Testis (tissue), 3 donors: ENCODE measurements around the gene RNF166. TPM values are rescaled to one million over a fixed set of nuclear protein-coding genes. Genes with fewer than 3 reads are reported as not detected.

ENCODE experiments used
- DNase-seq: peaks from one replicate; pipeline ENCODE4 v3.0.0-alpha.2; 2019
- H3K27ac ChIP-seq, 2 donors: fragments of 200-600 bp; sonication (generic); one replicate each; pipeline ENCODE4 v1.5.1; 2019
- H3K27me3 ChIP-seq: fragments of 200-600 bp; sonication (generic); one replicate; pipeline ENCODE4 v1.5.1; 2019
- H3K36me3 ChIP-seq: fragments of 200-600 bp; sonication (generic); one replicate; pipeline ENCODE4 v1.5.1; 2017; ENCODE audit warnings: low read depth; ENCODE audit errors: missing control alignments
- H3K4me1 ChIP-seq: fragments of 200-600 bp; sonication (generic); one replicate; pipeline ENCODE4 v1.5.1; 2019
- H3K4me3 ChIP-seq, 2 donors: fragments of 200-600 bp; sonication (generic); one replicate each; pipeline ENCODE4 v1.5.1; 2017 to 2019
- H3K9me3 ChIP-seq: fragments of 200-600 bp; sonication (generic); one replicate; pipeline ENCODE4 v1.5.1; 2017
- POLR2A ChIP-seq: fragments of 450-650 bp; IDR thresholded peaks from one replicate; pipeline ENCODE4 v1.6.1; 2017; ENCODE audit warnings: antibody characterized with exemption, mild to moderate bottlenecking, moderate library complexity
- WGBS, 2 donors: methylation state at CpG; one replicate each; pipeline ENCODE4 v1.1.5; 2018; 5-methylcytosine and 5-hydroxymethylcytosine counted together
- intact Hi-C: fragments of 100-400 bp; cut with DNase I; formaldehyde crosslinking; loops from one replicate; pipeline ENCODE4 v1.15.1; 2023; ENCODE audit warnings: low total_unique reads
- polyA plus RNA-seq: library from polyadenylated mRNA; stranded (reverse); fragments of 350-450 nt; fragmentation: Illumina TruSeq; extraction: RNeasy Lipid Tissue Mini Kit (QIAGEN cat#74804); gene quantifications from one replicate; pipeline ENCODE4 v1.2.3, GENCODE V29; 2014; ENCODE audit warnings: low read depth, low replicate concordance; ENCODE audit not compliant: insufficient read depth
- total RNA-seq, 2 donors: library from RNA; depleted of rRNA; stranded (reverse); fragments of >200 nt; gene quantifications; one replicate each; pipeline ENCODE4 v1.2.3, GENCODE V29; 2016
- TF ChIP-seq, protein P1 (sequence below), 3 experiments: fragments of 450-650 bp in 2 of 3; fragments of 200-600 bp in 1 of 3; sonication (generic) in 1 of 3; IDR thresholded peaks; one replicate each; pipeline ENCODE4 v1.5.1; 2016 to 2019; ENCODE audit warnings: antibody characterized with exemption in 3 of 3, mild to moderate bottlenecking in 2 of 3, moderate library complexity in 1 of 3

RNF166 gene
- total and polyA plus RNA-seq, 3 donors from 2014 or later, result 18.3 to 41.3 (median 37.4) TPM

DNA sequence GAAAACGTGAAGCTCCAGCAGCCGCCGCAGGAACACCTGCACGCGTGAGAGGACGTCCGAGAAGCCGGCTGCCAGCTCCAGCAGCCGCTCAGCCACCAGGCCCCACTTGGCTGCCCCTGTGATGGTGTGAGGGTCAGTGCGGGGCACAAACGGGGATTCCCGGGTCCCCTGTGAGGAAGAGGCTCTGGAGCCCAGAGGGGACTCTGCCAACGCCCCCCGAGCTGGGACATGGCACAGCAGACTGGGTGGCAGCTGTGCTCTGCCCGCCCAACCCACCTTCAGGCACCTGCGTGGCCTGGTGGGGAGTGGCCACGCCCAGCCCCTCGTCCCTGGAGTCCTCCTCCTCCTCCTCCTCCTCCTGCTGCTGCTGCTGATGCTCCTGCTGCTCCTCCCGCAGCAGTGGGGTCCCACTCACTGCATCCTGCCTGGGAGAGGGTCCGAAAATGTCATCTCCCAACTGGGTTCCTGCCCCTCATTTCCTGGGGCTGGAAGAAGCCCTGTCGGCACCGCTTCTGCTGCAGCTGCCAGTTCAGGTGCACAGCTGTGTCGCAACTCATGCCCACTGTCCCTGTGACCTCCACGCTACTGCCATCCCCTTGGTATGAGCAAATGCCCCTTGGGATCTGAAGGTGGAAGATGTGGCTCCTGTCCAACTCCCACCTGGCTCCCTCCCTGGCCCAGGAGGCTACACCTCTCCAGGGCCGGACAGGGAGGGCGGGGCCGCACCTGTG lies 27.6 kb upstream of the RNF166 start:
- H3K9me3 ChIP-seq, result no peaks in the 10 kb centered on the region
- H3K36me3 ChIP-seq, result no peaks in the 10 kb centered on the region
- WGBS, 2 donors, result 84 to 92% methylated on average over 11 to 27 of the region's 27 CpGs
- no peaks in the 10 kb centered on the region for H3K27me3 ChIP-seq
- H3K27ac ChIP-seq, result no peak overlapping the region
- no peak overlapping the region for H3K4me3 ChIP-seq
- H3K4me1 ChIP-seq, result no peaks in the 10 kb centered on the region
- DNase-seq, result no peak
- TF ChIP-seq POLR2A, result no peak
- TF ChIP-seq, protein P1, sequence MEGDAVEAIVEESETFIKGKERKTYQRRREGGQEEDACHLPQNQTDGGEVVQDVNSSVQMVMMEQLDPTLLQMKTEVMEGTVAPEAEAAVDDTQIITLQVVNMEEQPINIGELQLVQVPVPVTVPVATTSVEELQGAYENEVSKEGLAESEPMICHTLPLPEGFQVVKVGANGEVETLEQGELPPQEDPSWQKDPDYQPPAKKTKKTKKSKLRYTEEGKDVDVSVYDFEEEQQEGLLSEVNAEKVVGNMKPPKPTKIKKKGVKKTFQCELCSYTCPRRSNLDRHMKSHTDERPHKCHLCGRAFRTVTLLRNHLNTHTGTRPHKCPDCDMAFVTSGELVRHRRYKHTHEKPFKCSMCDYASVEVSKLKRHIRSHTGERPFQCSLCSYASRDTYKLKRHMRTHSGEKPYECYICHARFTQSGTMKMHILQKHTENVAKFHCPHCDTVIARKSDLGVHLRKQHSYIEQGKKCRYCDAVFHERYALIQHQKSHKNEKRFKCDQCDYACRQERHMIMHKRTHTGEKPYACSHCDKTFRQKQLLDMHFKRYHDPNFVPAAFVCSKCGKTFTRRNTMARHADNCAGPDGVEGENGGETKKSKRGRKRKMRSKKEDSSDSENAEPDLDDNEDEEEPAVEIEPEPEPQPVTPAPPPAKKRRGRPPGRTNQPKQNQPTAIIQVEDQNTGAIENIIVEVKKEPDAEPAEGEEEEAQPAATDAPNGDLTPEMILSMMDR (IDR thresholded peaks at IDR 0.05), result no peak
- intact Hi-C loops, result loop anchor here (10.0 kb wide), 1 partner anchor 431 kb away; no protein-coding TSS in a partner anchor

GRCh38 chr16:88732961-88733294 lies 26.7 kb upstream of the RNF166 start:
- intact Hi-C loops, result loop anchor here (10.0 kb wide), 1 partner anchor 432 kb away; no protein-coding TSS in a partner anchor
- no peaks in the 10 kb centered on the region for H3K9me3 ChIP-seq
- no peak overlapping the region for H3K4me3 ChIP-seq
- TF ChIP-seq, protein P1 (IDR thresholded peaks at IDR 0.05), result no peak
- TF ChIP-seq POLR2A, result no peak
- H3K27me3 ChIP-seq, result no peaks in the 10 kb centered on the region
- WGBS, 2 donors, result 86 to 91% methylated on average over 4 to 13 of the region's 13 CpGs
- H3K36me3 ChIP-seq, result no peaks in the 10 kb centered on the region
- no peak for DNase-seq
- no peak overlapping the region for H3K27ac ChIP-seq
- H3K4me1 ChIP-seq, result no peaks in the 10 kb centered on the region

DNA sequence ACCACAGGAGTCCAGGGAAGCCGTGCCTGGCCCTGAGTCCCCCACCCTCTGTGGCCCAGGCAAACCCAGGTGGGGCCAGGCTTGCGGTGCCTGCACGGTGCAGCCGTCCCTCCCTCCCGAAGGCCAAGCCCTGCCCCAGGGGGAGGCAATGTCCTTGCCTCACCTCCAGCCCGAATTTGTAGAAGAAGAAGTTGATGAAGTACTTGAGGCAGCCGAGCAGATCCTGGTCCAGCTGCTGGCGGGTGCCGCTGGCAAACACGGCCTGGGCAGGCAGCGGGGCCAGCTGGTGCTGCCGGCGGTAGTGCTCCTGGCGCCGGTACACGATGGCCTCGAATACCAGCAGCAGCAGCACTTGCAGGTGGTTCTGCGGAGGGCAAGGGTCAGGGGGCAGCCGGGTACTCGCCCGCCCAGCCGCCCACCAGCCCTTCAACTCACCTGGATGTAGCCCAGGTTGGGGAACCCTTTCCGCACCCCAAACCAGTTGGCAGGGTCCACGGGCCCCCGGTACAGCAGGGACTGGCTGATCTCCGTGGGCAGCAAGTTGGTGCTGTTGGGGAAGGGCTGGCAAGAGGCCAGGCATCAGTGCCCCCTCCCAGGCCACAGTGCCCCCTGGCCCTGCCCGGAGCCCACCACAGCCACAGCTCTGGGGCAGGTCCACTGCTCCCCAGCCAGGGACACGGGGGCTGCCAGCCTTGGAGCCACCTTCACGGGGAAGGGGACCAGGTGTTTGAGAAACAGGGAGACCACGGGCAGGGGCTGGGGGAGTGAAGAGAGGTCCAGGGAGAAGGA lies 26.2 kb upstream of the RNF166 start:
- DNase-seq, result no peak
- intact Hi-C loops, result loop anchor here (10.0 kb wide), 1 partner anchor 432 kb away; no protein-coding TSS in a partner anchor
- no peak overlapping the region for H3K27ac ChIP-seq

DNA sequence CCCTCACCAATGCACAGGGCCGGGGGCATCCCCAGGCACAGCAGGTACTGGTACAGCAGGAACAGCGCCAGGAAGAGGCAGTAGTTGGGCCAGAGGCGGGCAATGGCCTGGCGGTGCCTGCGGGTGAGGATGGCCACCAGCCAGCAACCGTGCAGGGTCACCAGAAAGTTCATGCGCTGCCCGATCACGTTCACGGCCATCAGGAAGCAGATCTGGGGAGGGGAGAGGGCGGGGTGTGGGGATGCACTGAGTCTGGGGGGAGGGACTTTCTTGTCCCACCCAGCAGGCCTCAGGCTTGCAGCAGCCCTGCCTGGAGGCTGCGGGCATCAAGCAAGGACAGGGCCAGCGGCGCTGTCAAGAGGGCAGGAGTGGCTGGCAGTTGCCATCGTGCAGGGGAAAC lies 25.5 kb upstream of the RNF166 start:
- H3K4me1 ChIP-seq, result no peaks in the 10 kb centered on the region
- H3K27me3 ChIP-seq, result no peaks in the 10 kb centered on the region
- no peak for DNase-seq
- H3K4me3 ChIP-seq, result no peak overlapping the region
- TF ChIP-seq POLR2A, result no peak
- TF ChIP-seq, protein P1 (IDR thresholded peaks at IDR 0.05), result no peak
- no peaks in the 10 kb centered on the region for H3K9me3 ChIP-seq
- intact Hi-C loops, result loop anchor here (10.0 kb wide), 1 partner anchor 433 kb away; no protein-coding TSS in a partner anchor
- H3K27ac ChIP-seq, result no peak overlapping the region
- 85 to 87% methylated on average over 10 to 12 of the region's 15 CpGs for WGBS, 2 donors
- no peaks in the 10 kb centered on the region for H3K36me3 ChIP-seq

More for the DNA sequence above, 26.2 kb upstream of the RNF166 start:
- Histone ChIP-seq H3K9me3 (no peaks in the 10 kb centered on the region), H3K4me1 (no peaks in the 10 kb centered on the region), H3K4me3 (no peak overlapping the region), H3K27me3 (no peaks in the 10 kb centered on the region), H3K36me3 (no peaks in the 10 kb centered on the region)
- 83 to 88% methylated on average over 2 to 30 of the region's 30 CpGs for WGBS, 2 donors
- TF ChIP-seq POLR2A, result no peak
- TF ChIP-seq, protein P1 (IDR thresholded peaks at IDR 0.05), result no peak
